SW480 (cell line): ENCODE results near the gene LDLRAD4.
"Not testable (repeated sequence)": the region's sequence is repeated elsewhere in the genome, so short reads cannot be mapped to it uniquely, and the experiment has no call there.

Experiments
- DNase-seq: peaks from one replicate; pipeline ENCODE4 v3.0.0-alpha.2; 2016; ENCODE audit warnings: low spot score

The LDLRAD4 gene

GRCh38 chr18:13599031-13599430 is 380.5 kb downstream of the LDLRAD4 start:
- DNase-seq: no peak

GRCh38 chr18:13603304-13604019 is 384.9 kb downstream of the LDLRAD4 start:
- no peak for DNase-seq

GRCh38 chr18:13604786-13605185 is 386.2 kb downstream of the LDLRAD4 start:
- DNase-seq: no peak

- DNase-seq: no peak
Measured at GRCh38 chr18:13605477-13605876, 386.9 kb downstream of the LDLRAD4 start.

- no peak for DNase-seq
Measured at GRCh38 chr18:13605901-13606300, 387.3 kb downstream of the LDLRAD4 start.

GRCh38 chr18:13606604-13607254 is 388.2 kb downstream of the LDLRAD4 start:
- DNase-seq: no peak

GRCh38 chr18:13608024-13608562 is 389.5 kb downstream of the LDLRAD4 start:
- DNase-seq: not testable (repeated sequence)

GRCh38 chr18:13608791-13609532 is 390.4 kb downstream of the LDLRAD4 start:
- no peak for DNase-seq

- no peak for DNase-seq
Measured at GRCh38 chr18:13610555-13611141, 392.1 kb downstream of the LDLRAD4 start.

GRCh38 chr18:13611142-13611600 is 392.6 kb downstream of the LDLRAD4 start:
- no peak for DNase-seq

- no peak for DNase-seq
Measured at GRCh38 chr18:13611601-13612195, 393.1 kb downstream of the LDLRAD4 start.

- no peak for DNase-seq
Measured at GRCh38 chr18:13612196-13612997, 393.8 kb downstream of the LDLRAD4 start.

- no peak for DNase-seq
Measured at GRCh38 chr18:13613099-13613498, 394.5 kb downstream of the LDLRAD4 start.

- no peak for DNase-seq
Measured at GRCh38 chr18:13613591-13614501, 395.3 kb downstream of the LDLRAD4 start.

- DNase-seq: no peak
Measured at GRCh38 chr18:13614641-13615288, 396.2 kb downstream of the LDLRAD4 start.

- DNase-seq: no peak
Measured at GRCh38 chr18:13615432-13615861, 396.9 kb downstream of the LDLRAD4 start.

GRCh38 chr18:13616041-13616440 is 397.5 kb downstream of the LDLRAD4 start:
- no peak for DNase-seq

GRCh38 chr18:13616525-13617035 is 398.0 kb downstream of the LDLRAD4 start:
- DNase-seq: no peak
